HCT116 (cell line): Measurements from ENCODE around the gene RSAD1. TPM values are rescaled to one million over a fixed set of nuclear protein-coding genes. Genes with fewer than 3 reads are reported as not detected.

ENCODE experiments used
- ATAC-seq: fragments of 200-7000 bp; cut with Tn5 transposase; 2 replicates; pipeline ENCODE4 v1.9.1; 2020; ENCODE audit warnings: mild to moderate bottlenecking, moderate library complexity
- BruUV-seq: library from RNA; stranded (reverse); fragments of 400-500 nt; replicated peaks from 2 replicates; lab custom pipeline; 2021; lab: Mats Ljungman, UMichigan
- CTCF ChIA-PET: fragments of 300-600 bp; sonication (Branson Sonifier 250); formaldehyde crosslinking; loops from one replicate; lab custom pipeline; 2021; ENCODE audit warnings: antibody characterized with exemption; lab: Charles Lee
- POLR2A ChIA-PET: fragments of 300-600, 350-600 bp; sonication (Branson Sonifier 250); formaldehyde crosslinking; loops from one replicate; lab custom pipeline; 2021; ENCODE audit warnings: antibody characterized with exemption; lab: Charles Lee
- RAD21 ChIA-PET, 2 experiments: fragments of 300-600 bp; sonication (Branson Sonifier 250); formaldehyde crosslinking; loops; one replicate each; lab custom pipeline; 2023; ENCODE audit warnings: low total read pairs in 2 of 2; ENCODE audit not compliant: uncharacterized antibody in 2 of 2, unreplicated experiment in 2 of 2, low non-redundant PET in 1 of 2; lab: Charles Lee
- DNase-seq: peaks from one replicate; pipeline ENCODE4 v3.0.0-alpha.2; 2010; ENCODE audit warnings: low read depth, low spot score
- H2AFZ ChIP-seq: fragments of 200-600 bp; shearing (Covaris generic), sonication (generic); 2 replicates; pipeline ENCODE4 v1.6.1; 2017; ENCODE audit warnings: low read depth, mixed run types, mixed read lengths, antibody characterized with exemption, low read length; ENCODE audit not compliant: poor library complexity, severe bottlenecking
- H3K27ac ChIP-seq: 2 replicates; pipeline ENCODE4 v1.5.1; 2012; ENCODE audit warnings: low read depth, low read length
- H3K27me3 ChIP-seq: fragments of 200-600 bp; sonication (generic); 2 replicates; pipeline ENCODE4 v1.6.1; 2016; ENCODE audit warnings: mixed run types, low read length, mixed read lengths; ENCODE audit not compliant: insufficient read depth
- H3K36me3 ChIP-seq, 2 experiments: fragments of 200-500 bp in 1 of 2; fragments of 200-600 bp in 1 of 2; sonication (Bioruptor generic) in 1 of 2; sonication (generic) in 1 of 2; 2 replicates each; pipeline versions ENCODE4 v1.5.1 to v1.6.1; 2014 to 2016; ENCODE audit warnings: low read length in 2 of 2, inconsistent platforms in 1 of 2, mixed read lengths in 1 of 2, mixed run types in 1 of 2; ENCODE audit not compliant: insufficient read depth in 2 of 2, control insufficient read depth in 1 of 2
- H3K4me1 ChIP-seq, 2 experiments: fragments of 200-600 bp in 1 of 2; sonication (generic) in 1 of 2; 2 replicates each; pipeline versions ENCODE4 v1.5.1 to v1.6.1; 2012 to 2017; ENCODE audit warnings: low read length in 2 of 2, inconsistent platforms in 1 of 2, mild to moderate bottlenecking in 1 of 2, mixed read lengths in 1 of 2, mixed run types in 1 of 2, moderate library complexity in 1 of 2; ENCODE audit not compliant: insufficient read depth in 2 of 2, control insufficient read depth in 1 of 2
- H3K4me2 ChIP-seq: fragments of 200-600 bp; sonication (generic); 2 replicates; pipeline ENCODE4 v1.6.1; 2017; ENCODE audit warnings: mixed run types, low read length, mixed read lengths
- H3K4me3 ChIP-seq, 2 experiments: fragments of 200-600 bp in 1 of 2; sonication (generic) in 1 of 2; replicated peaks in 1 of 2; 2 replicates each; pipeline ENCODE4 v1.5.1; 2011 to 2016; ENCODE audit warnings: low read length in 2 of 2, control low read depth in 1 of 2, low read depth in 1 of 2, mild to moderate bottlenecking in 1 of 2, mixed read lengths in 1 of 2, mixed run types in 1 of 2
- H3K79me2 ChIP-seq: fragments of 200-600 bp; sonication (generic); 2 replicates; pipeline ENCODE4 v1.6.1; 2017; ENCODE audit warnings: mild to moderate bottlenecking, mixed run types, low read length, moderate library complexity, mixed read lengths; ENCODE audit not compliant: insufficient read depth
- H3K9ac ChIP-seq: fragments of 200-600 bp; sonication (generic); 2 replicates; pipeline ENCODE4 v1.6.1; 2016; ENCODE audit warnings: low read length, mixed read lengths
- H3K9me2 ChIP-seq: fragments of 200-600 bp; sonication (generic), shearing (Covaris generic); 2 replicates; pipeline ENCODE4 v1.6.1; 2017; ENCODE audit warnings: mixed run types, mild to moderate bottlenecking, moderate library complexity; ENCODE audit not compliant: insufficient read depth
- H3K9me3 ChIP-seq, 2 experiments: fragments of 200-500 bp in 1 of 2; fragments of 200-600 bp in 1 of 2; sonication (Bioruptor generic) in 1 of 2; sonication (generic) in 1 of 2; 2 replicates each; pipeline ENCODE4 v1.6.1; 2014 to 2017; ENCODE audit warnings: low read length in 2 of 2, mixed read lengths in 2 of 2, inconsistent platforms in 1 of 2, low read depth in 1 of 2, mild to moderate bottlenecking in 1 of 2, mixed run types in 1 of 2, moderate library complexity in 1 of 2; ENCODE audit not compliant: control insufficient read depth in 1 of 2, insufficient read depth in 1 of 2
- H4K20me1 ChIP-seq: fragments of 200-600 bp; sonication (generic), shearing (Covaris generic); 2 replicates; pipeline ENCODE4 v1.6.1; 2017; ENCODE audit warnings: mixed run types, mild to moderate bottlenecking, moderate library complexity; ENCODE audit not compliant: insufficient read depth
- CEBPB ChIP-seq: IDR thresholded peaks from 2 replicates; pipeline ENCODE4 v1.6.1; 2012; ENCODE audit warnings: low read depth
- EGR1 ChIP-seq: IDR thresholded peaks from 2 replicates; pipeline ENCODE4 v1.6.1; 2012; ENCODE audit warnings: low read depth
- ELF1 ChIP-seq: IDR thresholded peaks from 2 replicates; pipeline ENCODE4 v1.6.1; 2012; ENCODE audit warnings: low read depth, borderline replicate concordance
- EZH2 ChIP-seq: fragments of 200-600 bp; sonication (generic); IDR thresholded peaks from 2 replicates; pipeline ENCODE4 v1.6.1; 2017; ENCODE audit warnings: antibody characterized with exemption, mixed run types
- JUND ChIP-seq: IDR thresholded peaks from 2 replicates; pipeline ENCODE4 v1.6.1; 2012
- POLR2A ChIP-seq: IDR thresholded peaks from 2 replicates; pipeline ENCODE4 v1.7.0; 2011; ENCODE audit warnings: borderline replicate concordance; ENCODE audit not compliant: insufficient read depth, insufficient read length; ENCODE audit errors: extremely low read depth
- POLR2AphosphoS5 ChIP-seq: IDR thresholded peaks from 2 replicates; pipeline ENCODE4 v1.6.1; 2011; ENCODE audit warnings: mild to moderate bottlenecking, low read depth, low read length, moderate library complexity
- RAD21 ChIP-seq: IDR thresholded peaks from 2 replicates; pipeline ENCODE4 v1.6.1; 2012; ENCODE audit warnings: low read depth, mild to moderate bottlenecking
- SIN3A ChIP-seq: IDR thresholded peaks from 2 replicates; pipeline ENCODE4 v1.6.1; 2012; ENCODE audit warnings: low read depth
- SP1 ChIP-seq: IDR thresholded peaks from 2 replicates; pipeline ENCODE4 v1.6.1; 2012; ENCODE audit warnings: low read depth
- SRF ChIP-seq: IDR thresholded peaks from 2 replicates; pipeline ENCODE4 v1.6.1; 2012; ENCODE audit warnings: low read depth
- YY1 ChIP-seq: IDR thresholded peaks from 2 replicates; pipeline ENCODE4 v1.6.1; 2011; ENCODE audit warnings: low read length, low read depth, moderate library complexity, mild to moderate bottlenecking; ENCODE audit not compliant: insufficient replicate concordance; ENCODE audit errors: extremely low read depth
- ZNF274 ChIP-seq: fragments of 200-500 bp; sonication (Bioruptor generic); IDR thresholded peaks from 2 replicates; pipeline ENCODE4 v1.6.1; 2014; ENCODE audit warnings: mild to moderate bottlenecking, low read depth, low read length, inconsistent platforms
- intact Hi-C: fragments of 100-400 bp; cut with micrococcal nuclease; formaldehyde crosslinking; loops from 2 replicates; pipeline ENCODE4 v1.10.0; 2022
- total RNA-seq: library from RNA; stranded (reverse); gene quantifications from one replicate; pipeline ENCODE4 v1.2.1, GENCODE V29; 2021; ENCODE audit not compliant: unreplicated experiment
- TF ChIP-seq, protein P1 (sequence below): IDR thresholded peaks from 2 replicates; pipeline ENCODE4 v1.6.1; 2012
- TF ChIP-seq, protein P2 (sequence below): IDR thresholded peaks from 2 replicates; pipeline ENCODE4 v1.6.1; 2012
- TF ChIP-seq, protein P3 (sequence below): IDR thresholded peaks from 2 replicates; pipeline ENCODE4 v1.6.1; 2012; ENCODE audit warnings: low read depth
- TF ChIP-seq, protein P4 (sequence below): IDR thresholded peaks from 2 replicates; pipeline ENCODE4 v1.6.1; 2011; ENCODE audit warnings: mild to moderate bottlenecking, low read length, moderate library complexity; ENCODE audit not compliant: insufficient replicate concordance; ENCODE audit errors: extremely low read depth

The RSAD1 gene
- total RNA-seq, 1 experiment from 2014 or later = 82.7 TPM

DNA sequence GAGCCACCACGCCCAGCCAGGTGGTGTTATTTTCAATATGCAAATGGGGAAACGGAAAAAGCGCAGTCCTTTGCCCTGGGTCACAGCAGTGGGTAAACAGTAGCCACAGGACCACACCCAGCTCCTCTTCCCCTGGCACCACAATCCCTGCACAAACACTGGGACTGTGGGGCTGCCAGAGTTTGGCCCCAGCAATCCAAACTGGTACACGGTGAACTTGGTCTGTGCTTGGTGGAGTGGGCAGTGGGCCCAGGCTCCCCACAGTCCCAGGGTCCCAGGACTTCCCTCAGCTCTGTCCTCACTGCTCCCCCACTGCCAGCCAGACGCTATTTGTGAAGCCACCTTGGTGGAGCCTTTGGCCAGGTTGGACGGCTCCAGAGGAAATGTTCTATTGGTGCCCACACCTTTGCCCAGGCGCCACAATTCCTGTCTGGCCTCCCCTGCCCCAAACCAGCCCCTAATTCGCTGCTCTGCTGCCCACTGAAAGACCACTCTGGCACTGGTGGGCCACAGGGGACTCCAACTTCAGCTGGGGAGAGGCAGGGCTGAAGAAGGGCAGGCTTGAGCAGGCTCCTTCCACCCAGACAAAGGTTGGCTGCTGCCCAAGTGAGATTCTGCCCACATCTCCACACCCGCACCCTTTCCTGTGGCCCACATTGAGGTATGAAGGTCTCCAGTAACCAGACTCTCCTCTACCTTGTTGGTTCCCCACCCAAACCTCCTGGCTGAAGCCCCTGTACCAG is 12.1 kb upstream of the RSAD1 start (continued):
- TF ChIP-seq POLR2A = no peak

DNA sequence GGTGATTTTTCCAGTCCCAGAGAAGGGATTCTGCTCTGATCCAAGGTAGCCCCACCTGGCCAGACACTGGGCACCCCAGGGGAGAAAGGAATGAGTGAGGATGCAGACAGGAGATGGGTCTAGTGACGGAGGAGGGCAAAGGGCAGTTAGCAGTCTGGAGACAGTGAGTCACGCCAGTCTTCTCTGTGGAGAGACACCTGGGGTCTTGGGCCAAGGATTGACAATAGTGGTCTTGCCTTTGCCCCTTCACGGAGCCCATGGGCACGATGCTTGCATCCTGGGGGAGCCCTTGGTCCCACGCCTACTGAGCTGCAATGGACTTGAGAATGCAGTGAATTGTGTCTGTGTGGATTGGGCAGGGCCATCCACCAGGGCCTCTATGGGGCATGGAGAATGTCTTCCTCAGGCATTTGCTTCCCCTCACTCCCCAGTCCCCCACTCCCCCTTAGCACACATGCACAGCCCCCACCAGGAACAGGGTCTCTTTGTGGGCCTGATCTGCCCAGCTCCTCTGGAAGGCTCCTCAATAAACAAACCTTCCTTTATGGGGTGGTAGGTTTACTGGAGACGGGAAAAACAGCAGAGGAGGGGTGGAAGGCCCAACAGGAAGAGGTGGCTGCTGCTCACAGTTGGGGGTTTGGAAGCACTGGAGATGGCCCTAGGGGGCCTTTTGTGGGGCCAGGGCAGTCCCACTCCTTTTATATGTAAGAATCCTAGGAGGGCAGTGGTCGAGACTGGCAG is 11.4 kb upstream of the RSAD1 start:
- CTCF ChIA-PET = no interaction called here
- Histone ChIP-seq H3K79me2 (no peaks in the 10 kb centered on the region), H3K27ac (no peak overlapping the region), H3K4me2 (no peak overlapping the region), H3K4me3 (no peak overlapping the region), H3K9me2 (no peaks in the 10 kb centered on the region), H3K9ac (no peak overlapping the region), H2AFZ (no peak overlapping the region), H4K20me1 (no peaks in the 10 kb centered on the region), H3K4me1 (peaks cover 4 to 16% of the 10 kb centered on the region in 2 experiments; a peak in 2 of 4 replicates), H3K27me3 (no peaks in the 10 kb centered on the region), H3K9me3 (no peaks in the 10 kb centered on the region), H3K36me3 (no peaks in the 10 kb centered on the region)
- ATAC-seq = no peak
- RAD21 ChIA-PET = no interaction called here
- POLR2A ChIA-PET = interaction anchor here (0.8 kb wide), 1 partner anchor 9 kb away, joined by 3 read pairs; no protein-coding TSS in a partner anchor
- BruUV-seq = no TSS peak
- intact Hi-C loops = no loop called here
- DNase-seq = no peak
- TF ChIP-seq SP1 = no peak
- TF ChIP-seq YY1 = no peak
- no peak for TF ChIP-seq ZNF274
- TF ChIP-seq, protein P1, sequence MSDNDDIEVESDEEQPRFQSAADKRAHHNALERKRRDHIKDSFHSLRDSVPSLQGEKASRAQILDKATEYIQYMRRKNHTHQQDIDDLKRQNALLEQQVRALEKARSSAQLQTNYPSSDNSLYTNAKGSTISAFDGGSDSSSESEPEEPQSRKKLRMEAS = no peak
- no peak for TF ChIP-seq POLR2AphosphoS5
- TF ChIP-seq RAD21 = no peak
- TF ChIP-seq, protein P2, sequence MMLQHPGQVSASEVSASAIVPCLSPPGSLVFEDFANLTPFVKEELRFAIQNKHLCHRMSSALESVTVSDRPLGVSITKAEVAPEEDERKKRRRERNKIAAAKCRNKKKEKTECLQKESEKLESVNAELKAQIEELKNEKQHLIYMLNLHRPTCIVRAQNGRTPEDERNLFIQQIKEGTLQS = no peak
- TF ChIP-seq ELF1 = no peak
- no peak for TF ChIP-seq EGR1
- no peak for TF ChIP-seq EZH2
- TF ChIP-seq, protein P3, sequence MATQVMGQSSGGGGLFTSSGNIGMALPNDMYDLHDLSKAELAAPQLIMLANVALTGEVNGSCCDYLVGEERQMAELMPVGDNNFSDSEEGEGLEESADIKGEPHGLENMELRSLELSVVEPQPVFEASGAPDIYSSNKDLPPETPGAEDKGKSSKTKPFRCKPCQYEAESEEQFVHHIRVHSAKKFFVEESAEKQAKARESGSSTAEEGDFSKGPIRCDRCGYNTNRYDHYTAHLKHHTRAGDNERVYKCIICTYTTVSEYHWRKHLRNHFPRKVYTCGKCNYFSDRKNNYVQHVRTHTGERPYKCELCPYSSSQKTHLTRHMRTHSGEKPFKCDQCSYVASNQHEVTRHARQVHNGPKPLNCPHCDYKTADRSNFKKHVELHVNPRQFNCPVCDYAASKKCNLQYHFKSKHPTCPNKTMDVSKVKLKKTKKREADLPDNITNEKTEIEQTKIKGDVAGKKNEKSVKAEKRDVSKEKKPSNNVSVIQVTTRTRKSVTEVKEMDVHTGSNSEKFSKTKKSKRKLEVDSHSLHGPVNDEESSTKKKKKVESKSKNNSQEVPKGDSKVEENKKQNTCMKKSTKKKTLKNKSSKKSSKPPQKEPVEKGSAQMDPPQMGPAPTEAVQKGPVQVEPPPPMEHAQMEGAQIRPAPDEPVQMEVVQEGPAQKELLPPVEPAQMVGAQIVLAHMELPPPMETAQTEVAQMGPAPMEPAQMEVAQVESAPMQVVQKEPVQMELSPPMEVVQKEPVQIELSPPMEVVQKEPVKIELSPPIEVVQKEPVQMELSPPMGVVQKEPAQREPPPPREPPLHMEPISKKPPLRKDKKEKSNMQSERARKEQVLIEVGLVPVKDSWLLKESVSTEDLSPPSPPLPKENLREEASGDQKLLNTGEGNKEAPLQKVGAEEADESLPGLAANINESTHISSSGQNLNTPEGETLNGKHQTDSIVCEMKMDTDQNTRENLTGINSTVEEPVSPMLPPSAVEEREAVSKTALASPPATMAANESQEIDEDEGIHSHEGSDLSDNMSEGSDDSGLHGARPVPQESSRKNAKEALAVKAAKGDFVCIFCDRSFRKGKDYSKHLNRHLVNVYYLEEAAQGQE = no peak
- no peak for TF ChIP-seq SIN3A
- no peak for TF ChIP-seq JUND
- no peak for TF ChIP-seq POLR2A
- TF ChIP-seq SRF = no peak
- TF ChIP-seq CEBPB = no peak
- TF ChIP-seq, protein P4, sequence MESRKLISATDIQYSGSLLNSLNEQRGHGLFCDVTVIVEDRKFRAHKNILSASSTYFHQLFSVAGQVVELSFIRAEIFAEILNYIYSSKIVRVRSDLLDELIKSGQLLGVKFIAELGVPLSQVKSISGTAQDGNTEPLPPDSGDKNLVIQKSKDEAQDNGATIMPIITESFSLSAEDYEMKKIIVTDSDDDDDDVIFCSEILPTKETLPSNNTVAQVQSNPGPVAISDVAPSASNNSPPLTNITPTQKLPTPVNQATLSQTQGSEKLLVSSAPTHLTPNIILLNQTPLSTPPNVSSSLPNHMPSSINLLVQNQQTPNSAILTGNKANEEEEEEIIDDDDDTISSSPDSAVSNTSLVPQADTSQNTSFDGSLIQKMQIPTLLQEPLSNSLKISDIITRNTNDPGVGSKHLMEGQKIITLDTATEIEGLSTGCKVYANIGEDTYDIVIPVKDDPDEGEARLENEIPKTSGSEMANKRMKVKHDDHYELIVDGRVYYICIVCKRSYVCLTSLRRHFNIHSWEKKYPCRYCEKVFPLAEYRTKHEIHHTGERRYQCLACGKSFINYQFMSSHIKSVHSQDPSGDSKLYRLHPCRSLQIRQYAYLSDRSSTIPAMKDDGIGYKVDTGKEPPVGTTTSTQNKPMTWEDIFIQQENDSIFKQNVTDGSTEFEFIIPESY = no peak
